ENCODE measurements around the gene SCGB1D2.

SCGB1D2 gene

GRCh38 chr11:62264004-62264403, 22.0 kb downstream of the SCGB1D2 start:
- DNase-seq, result no peak

GRCh38 chr11:62266558-62266957, 24.5 kb downstream of the SCGB1D2 start:
- peak in 1 of 5 donors; percentile 11 for DNase-seq

- DNase-seq, result no peak
These were observed 25.0 kb downstream of the SCGB1D2 start for GRCh38 chr11:62267050-62267449.

- no peak for DNase-seq
These were observed 25.5 kb downstream of the SCGB1D2 start for GRCh38 chr11:62267576-62267975.

GRCh38 chr11:62269654-62270278, 27.7 kb downstream of the SCGB1D2 start, which contains the start of gene SCGB2A2:
TSS of gene SCGB2A2 (plus strand) at chr11:62270158. CDS start at chr11:62270217, 59 bp downstream.
- no peak for DNase-seq

- DNase-seq, result no peak
These were observed 31.2 kb downstream of the SCGB1D2 start for GRCh38 chr11:62273284-62273683.

- DNase-seq, result no peak
These were observed 31.8 kb downstream of the SCGB1D2 start for GRCh38 chr11:62273789-62274275.

- no peak for DNase-seq
These were observed 38.4 kb downstream of the SCGB1D2 start for GRCh38 chr11:62280452-62280851.

Measured in T-helper 1 cell (primary cell).